ENCODE data around the gene HOMER3. TPM values are rescaled to one million over a fixed set of nuclear protein-coding genes. Genes with fewer than 3 reads are reported as not detected.

Gene HOMER3
- total RNA-seq, 4 donors from 2014 or later: 16.6 to 47.8 (median 40.6) TPM

GRCh38 chr19:18946918-18947317 is 5.9 kb upstream of the HOMER3 start:
- TF ChIP-seq, protein P1, sequence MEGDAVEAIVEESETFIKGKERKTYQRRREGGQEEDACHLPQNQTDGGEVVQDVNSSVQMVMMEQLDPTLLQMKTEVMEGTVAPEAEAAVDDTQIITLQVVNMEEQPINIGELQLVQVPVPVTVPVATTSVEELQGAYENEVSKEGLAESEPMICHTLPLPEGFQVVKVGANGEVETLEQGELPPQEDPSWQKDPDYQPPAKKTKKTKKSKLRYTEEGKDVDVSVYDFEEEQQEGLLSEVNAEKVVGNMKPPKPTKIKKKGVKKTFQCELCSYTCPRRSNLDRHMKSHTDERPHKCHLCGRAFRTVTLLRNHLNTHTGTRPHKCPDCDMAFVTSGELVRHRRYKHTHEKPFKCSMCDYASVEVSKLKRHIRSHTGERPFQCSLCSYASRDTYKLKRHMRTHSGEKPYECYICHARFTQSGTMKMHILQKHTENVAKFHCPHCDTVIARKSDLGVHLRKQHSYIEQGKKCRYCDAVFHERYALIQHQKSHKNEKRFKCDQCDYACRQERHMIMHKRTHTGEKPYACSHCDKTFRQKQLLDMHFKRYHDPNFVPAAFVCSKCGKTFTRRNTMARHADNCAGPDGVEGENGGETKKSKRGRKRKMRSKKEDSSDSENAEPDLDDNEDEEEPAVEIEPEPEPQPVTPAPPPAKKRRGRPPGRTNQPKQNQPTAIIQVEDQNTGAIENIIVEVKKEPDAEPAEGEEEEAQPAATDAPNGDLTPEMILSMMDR (IDR thresholded peaks at IDR 0.05): no peak
- DNase-seq (ENCODE audit: low spot score) (no peak), ATAC-seq (ENCODE audit: low FRiP score) (no peak)

GRCh38 chr19:18946335-18946734 is 5.3 kb upstream of the HOMER3 start:
- TF ChIP-seq, protein P1 (IDR thresholded peaks at IDR 0.05): no peak
- no peak for DNase-seq (ENCODE audit: low spot score)
- no peak for ATAC-seq (ENCODE audit: low FRiP score)

GRCh38 chr19:18945297-18945696 is 4.3 kb upstream of the HOMER3 start:
- DNase-seq (ENCODE audit: low spot score) (no peak), ATAC-seq (ENCODE audit: low FRiP score) (no peak)
- TF ChIP-seq, protein P1 (IDR thresholded peaks at IDR 0.05): no peak

DNA sequence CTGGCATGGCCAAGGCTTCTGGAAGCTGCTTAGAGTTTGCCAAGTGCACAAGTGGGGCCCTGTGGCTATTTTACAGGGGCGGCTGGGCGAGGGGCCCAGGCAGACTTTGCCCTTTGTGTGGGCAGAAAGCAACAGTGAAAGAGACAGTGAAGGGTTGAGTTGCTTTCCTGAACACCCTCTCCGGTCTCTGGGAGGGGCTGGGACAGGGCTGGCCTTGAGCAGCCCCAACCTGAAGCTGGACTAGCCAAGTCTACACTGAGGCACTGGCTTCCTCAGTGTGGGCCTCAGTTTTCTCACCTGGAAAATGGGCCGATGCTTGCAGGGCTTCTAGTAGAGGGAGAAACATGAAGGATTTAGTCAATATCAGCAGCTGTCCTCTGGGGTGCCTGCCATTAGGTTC is 2.4 kb upstream of the HOMER3 start:
- TF ChIP-seq, protein P1 (IDR thresholded peaks at IDR 0.05): no peak
- ATAC-seq (ENCODE audit: low FRiP score): no peak

GRCh38 chr19:18942692-18943091 is 1.7 kb upstream of the HOMER3 start:
- TF ChIP-seq, protein P1 (IDR thresholded peaks at IDR 0.05): no peak
- ATAC-seq (ENCODE audit: low FRiP score) (no peak), DNase-seq (ENCODE audit: low spot score) (no peak)

More for the DNA sequence above, 2.4 kb upstream of the HOMER3 start:
- DNase-seq (ENCODE audit: low spot score): no peak

GRCh38 chr19:18941628-18942354 is 774 bp upstream of the HOMER3 start:
- ATAC-seq (ENCODE audit: low FRiP score) (no peak), DNase-seq (ENCODE audit: low spot score) (no peak)
- TF ChIP-seq, protein P1 (IDR thresholded peaks at IDR 0.05): no peak
